Measurements from ENCODE around the gene MT1B. TPM values are rescaled to one million over a fixed set of nuclear protein-coding genes. Genes with fewer than 3 reads are reported as not detected.

The MT1B gene
- total and polyA plus RNA-seq, 9 of the 15 experiments (the other 6 are each of a cell fraction or from before 2014, with no cell fraction given), result not detected

- TF ChIP-seq MGA (IDR thresholded peaks at IDR 0.05), result peak; percentile 92
- TF ChIP-seq NR2C2 (CRISPR knock-in tag; IDR thresholded peaks at IDR 0.05), result no peak
- no peak for TF ChIP-seq NR2C2 (tag; IDR thresholded peaks at IDR 0.05)
- no peak for TF ChIP-seq HDAC8 (tag; IDR thresholded peaks at IDR 0.05)
- no peak for TF ChIP-seq SRSF1 (IDR thresholded peaks at IDR 0.05; ENCODE audit: low read depth, low read length)
- TF ChIP-seq ESRRA (IDR thresholded peaks at IDR 0.05; ENCODE audit: borderline replicate concordance, low read depth), result no peak
- TF ChIP-seq ZBTB26 (CRISPR knock-in tag; IDR thresholded peaks at IDR 0.05), result no peak
- peak; percentile 43 for TF ChIP-seq HNRNPLL (IDR thresholded peaks at IDR 0.05; ENCODE audit: low read depth, low read length, poor library complexity, severe bottlenecking)
- no peak for TF ChIP-seq ZKSCAN3 (CRISPR knock-in tag; IDR thresholded peaks at IDR 0.05)
- TF ChIP-seq HOMEZ (CRISPR knock-in tag; IDR thresholded peaks at IDR 0.05), result no peak
- TF ChIP-seq ZNF280A (IDR thresholded peaks at IDR 0.05; ENCODE audit: low read depth, partially characterized antibody), result no peak
These were observed 8.5 kb upstream of the MT1B start (continued) for GRCh38 chr16:56643080-56643778.
